Progenitor cell of endocrine pancreas (in vitro differentiated cells): ENCODE results near the gene DNAH14. TPM values are rescaled to one million over a fixed set of nuclear protein-coding genes. Genes with fewer than 3 reads are reported as not detected.

Experiments used
- DNase-seq: peaks from one replicate; pipeline ENCODE4 v3.0.0; 2021; ENCODE audit warnings: low spot score; ENCODE audit not compliant: unreplicated experiment
- H3K27ac Mint-ChIP-seq: 2 replicates; pipeline ENCODE4 v1.8.0; 2021; ENCODE audit warnings: mild to moderate bottlenecking, moderate library complexity, mixed read lengths
- H3K27me3 Mint-ChIP-seq: 2 replicates; pipeline ENCODE4 v1.8.0; 2021; ENCODE audit warnings: mixed read lengths
- H3K36me3 Mint-ChIP-seq: 2 replicates; pipeline ENCODE4 v1.8.0; 2022; ENCODE audit warnings: mixed read lengths; ENCODE audit not compliant: insufficient read depth
- H3K4me1 Mint-ChIP-seq: 2 replicates; pipeline ENCODE4 v1.8.0; 2021; ENCODE audit warnings: low read depth, mixed read lengths
- H3K4me3 Mint-ChIP-seq: 2 replicates; pipeline ENCODE4 v1.8.0; 2021; ENCODE audit warnings: low read depth, mild to moderate bottlenecking, moderate library complexity, mixed read lengths
- H3K9me3 Mint-ChIP-seq: 2 replicates; pipeline ENCODE4 v1.8.0; 2021; ENCODE audit warnings: low read depth, mixed read lengths
- total RNA-seq: library from RNA; stranded (reverse); gene quantifications from 2 replicates; pipeline ENCODE4 v1.2.1, GENCODE V29; 2021
- TF ChIP-seq, protein P1 (sequence below): fragments of 200-600 bp; sonication (generic); IDR thresholded peaks from one replicate; pipeline ENCODE4 v1.5.0; 2021; ENCODE audit warnings: antibody characterized with exemption, mild to moderate bottlenecking; ENCODE audit not compliant: unreplicated experiment

DNAH14 gene
- total RNA-seq, 1 donor from 2014 or later = 71.7 TPM

- Mint-ChIP-seq H3K36me3 (peaks cover 1% of the 10 kb centered on the region), H3K27ac (no peak overlapping the region), H3K4me3 (no peak overlapping the region), H3K9me3 (no peaks in the 10 kb centered on the region), H3K4me1 (no peaks in the 10 kb centered on the region), H3K27me3 (no peaks in the 10 kb centered on the region)
- TF ChIP-seq, protein P1, sequence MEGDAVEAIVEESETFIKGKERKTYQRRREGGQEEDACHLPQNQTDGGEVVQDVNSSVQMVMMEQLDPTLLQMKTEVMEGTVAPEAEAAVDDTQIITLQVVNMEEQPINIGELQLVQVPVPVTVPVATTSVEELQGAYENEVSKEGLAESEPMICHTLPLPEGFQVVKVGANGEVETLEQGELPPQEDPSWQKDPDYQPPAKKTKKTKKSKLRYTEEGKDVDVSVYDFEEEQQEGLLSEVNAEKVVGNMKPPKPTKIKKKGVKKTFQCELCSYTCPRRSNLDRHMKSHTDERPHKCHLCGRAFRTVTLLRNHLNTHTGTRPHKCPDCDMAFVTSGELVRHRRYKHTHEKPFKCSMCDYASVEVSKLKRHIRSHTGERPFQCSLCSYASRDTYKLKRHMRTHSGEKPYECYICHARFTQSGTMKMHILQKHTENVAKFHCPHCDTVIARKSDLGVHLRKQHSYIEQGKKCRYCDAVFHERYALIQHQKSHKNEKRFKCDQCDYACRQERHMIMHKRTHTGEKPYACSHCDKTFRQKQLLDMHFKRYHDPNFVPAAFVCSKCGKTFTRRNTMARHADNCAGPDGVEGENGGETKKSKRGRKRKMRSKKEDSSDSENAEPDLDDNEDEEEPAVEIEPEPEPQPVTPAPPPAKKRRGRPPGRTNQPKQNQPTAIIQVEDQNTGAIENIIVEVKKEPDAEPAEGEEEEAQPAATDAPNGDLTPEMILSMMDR = no peak
- no peak for DNase-seq
These were observed 409.1 kb downstream of the DNAH14 start for GRCh38 chr1:225338545-225338944.

GRCh38 chr1:225341642-225342041, 412.2 kb downstream of the DNAH14 start:
- TF ChIP-seq, protein P1 = no peak
- H3K36me3 Mint-ChIP-seq = peaks cover 1% of the 10 kb centered on the region
- H3K4me1 Mint-ChIP-seq = no peaks in the 10 kb centered on the region
- no peak overlapping the region for H3K27ac Mint-ChIP-seq
- no peak overlapping the region for H3K4me3 Mint-ChIP-seq
- H3K27me3 Mint-ChIP-seq = no peaks in the 10 kb centered on the region
- DNase-seq = no peak
- no peaks in the 10 kb centered on the region for H3K9me3 Mint-ChIP-seq

DNA sequence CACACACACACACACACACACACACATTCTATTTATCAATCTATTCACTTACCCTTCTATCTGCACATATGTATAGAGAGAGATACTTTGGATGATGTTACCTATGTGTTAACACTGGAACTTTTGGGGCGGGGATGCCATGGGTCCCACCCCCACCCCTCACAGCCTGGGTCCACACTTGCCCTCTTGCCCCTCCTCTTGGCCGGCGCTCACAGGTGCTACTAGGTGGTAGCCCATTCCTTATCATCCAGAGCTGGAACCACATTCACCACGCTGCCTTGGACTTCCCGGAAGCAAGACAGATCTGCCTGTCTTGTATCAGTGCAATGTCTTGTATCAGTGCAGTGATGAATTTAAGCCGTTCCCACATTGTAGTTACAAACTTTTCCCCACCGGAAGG, 413.2 kb downstream of the DNAH14 start:
- no peaks in the 10 kb centered on the region for H3K27me3 Mint-ChIP-seq
- H3K36me3 Mint-ChIP-seq = peaks cover 1% of the 10 kb centered on the region
- H3K4me3 Mint-ChIP-seq = no peak overlapping the region
- peaks cover 2% of the 10 kb centered on the region for H3K4me1 Mint-ChIP-seq
- TF ChIP-seq, protein P1 = no peak
- no peaks in the 10 kb centered on the region for H3K9me3 Mint-ChIP-seq
- no peak for DNase-seq
- no peak overlapping the region for H3K27ac Mint-ChIP-seq

DNA sequence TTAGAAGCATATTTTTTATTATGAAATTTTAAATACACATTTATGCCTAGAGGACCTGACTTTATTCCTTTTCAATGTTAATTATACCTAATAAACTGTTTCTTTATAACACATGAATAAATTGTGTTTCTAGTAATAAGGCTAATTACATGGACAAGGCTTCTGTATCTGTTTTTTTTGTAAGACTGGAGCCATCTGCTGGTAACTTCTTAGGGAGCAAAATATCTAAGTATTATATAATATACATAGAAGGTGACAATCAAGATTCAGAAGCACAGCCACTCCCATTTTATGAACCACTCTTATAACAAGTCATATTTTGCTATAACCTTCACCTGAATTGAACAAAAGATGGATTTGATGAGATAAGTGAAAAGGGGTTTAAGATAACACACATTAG, 414.1 kb downstream of the DNAH14 start:
- Mint-ChIP-seq H3K36me3 (peaks cover 1% of the 10 kb centered on the region), H3K9me3 (no peaks in the 10 kb centered on the region), H3K27ac (no peak overlapping the region), H3K4me3 (no peak overlapping the region), H3K27me3 (no peaks in the 10 kb centered on the region), H3K4me1 (peaks cover 2% of the 10 kb centered on the region)
- TF ChIP-seq, protein P1 = no peak
- no peak for DNase-seq

DNA sequence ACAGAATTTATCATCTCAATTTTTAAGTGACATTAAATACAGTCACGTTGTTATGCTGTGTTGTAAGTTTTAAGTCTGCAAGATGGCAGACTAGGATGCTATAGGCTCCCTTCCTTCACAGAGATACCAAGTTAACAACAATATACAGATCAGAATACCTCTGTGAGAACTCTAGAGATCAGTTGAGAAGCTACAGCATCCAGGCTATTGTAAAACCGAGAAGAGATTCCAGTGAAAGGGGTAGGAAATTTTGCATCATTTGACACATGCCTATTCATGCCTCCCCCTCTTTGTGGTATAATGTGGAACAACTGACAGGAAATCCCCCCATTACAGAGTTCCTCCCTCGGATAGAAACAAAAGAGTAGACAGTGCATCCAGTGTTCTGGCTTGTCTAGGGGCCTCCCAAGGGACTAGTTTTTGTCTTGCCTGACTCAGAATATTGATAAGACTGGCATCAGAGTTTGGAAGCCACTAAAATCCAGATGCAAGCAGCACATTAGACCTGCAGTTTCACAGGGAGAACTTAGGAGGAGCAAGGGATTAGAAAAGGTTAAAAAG, 417.7 kb downstream of the DNAH14 start:
- DNase-seq = no peak
- Mint-ChIP-seq H3K9me3 (no peaks in the 10 kb centered on the region), H3K36me3 (no peaks in the 10 kb centered on the region), H3K4me1 (peaks cover 16% of the 10 kb centered on the region), H3K4me3 (no peak overlapping the region), H3K27ac (no peak overlapping the region), H3K27me3 (no peaks in the 10 kb centered on the region)
- TF ChIP-seq, protein P1 = no peak
